DMS79 treated with DMSO at 0.1 percent for 48 hours (cell line): ENCODE results near the gene MESP2.
A peak's percentile ranks its signal among the peaks of the same experiment; 100 is the strongest.

Experiments
- DNase-seq: peaks from one replicate; lab custom pipeline; 2025; lab: John Stamatoyannopoulos, UW

The MESP2 gene

DNA sequence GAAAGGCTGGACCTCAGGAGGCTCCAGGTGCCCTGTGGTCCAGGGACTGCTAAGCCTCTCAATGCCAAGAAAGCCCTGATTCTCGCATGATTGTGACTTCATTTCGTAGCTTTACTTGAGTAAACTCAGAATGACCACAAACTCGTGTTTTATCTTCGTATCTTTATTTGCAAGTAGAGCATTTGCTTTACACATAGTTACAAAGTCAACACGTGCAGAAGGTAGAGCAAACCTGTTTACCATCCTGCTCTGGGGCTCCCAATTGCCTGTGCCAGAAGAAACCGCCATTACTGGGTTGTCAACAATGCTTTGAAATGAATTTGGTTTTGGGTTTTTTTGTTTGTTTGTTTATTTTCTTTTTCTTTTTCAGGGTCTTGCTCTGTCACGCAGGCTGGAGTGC, 19.2 kb upstream of the MESP2 start:
- no peak for DNase-seq

DNA sequence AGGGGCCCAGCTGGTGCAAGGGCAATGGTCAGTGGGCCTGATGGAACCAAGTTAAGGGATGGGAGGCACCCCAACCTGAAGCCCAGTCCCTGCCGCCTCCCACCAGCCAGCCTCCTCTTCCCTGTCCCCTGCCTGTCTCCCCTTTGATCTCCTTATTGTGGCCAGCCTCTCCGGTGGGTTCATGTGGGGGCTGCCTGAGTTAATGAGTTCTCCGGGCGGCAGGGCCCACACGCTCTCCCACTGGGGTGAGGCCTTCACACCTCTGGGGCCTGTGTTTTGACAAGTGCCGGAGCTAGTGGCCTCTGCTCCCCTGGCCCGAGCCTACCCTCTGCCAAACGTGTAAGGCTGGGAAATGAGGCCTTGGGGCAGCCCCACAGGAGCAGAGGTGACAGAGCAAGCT, 17.8 kb upstream of the MESP2 start:
- DNase-seq: no peak

DNA sequence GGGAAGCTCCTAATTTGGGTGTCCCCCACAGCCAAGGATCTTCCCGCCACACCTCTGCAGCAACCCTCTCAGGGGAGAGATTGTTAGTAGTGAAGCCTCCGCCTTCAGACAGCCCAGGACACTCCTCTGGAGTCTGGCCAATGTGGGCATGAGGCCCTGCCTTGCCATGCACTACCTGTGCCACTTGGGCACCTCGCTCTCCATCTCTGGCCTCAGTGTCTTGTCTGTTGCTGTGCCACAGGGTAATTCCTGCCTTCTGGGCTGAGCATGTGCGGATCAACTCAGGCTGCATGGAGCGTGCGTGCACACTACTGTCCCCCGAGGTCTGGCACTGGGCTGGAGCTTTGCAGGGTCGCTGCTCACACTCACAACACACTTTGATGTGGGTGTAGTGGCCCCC, 17.2 kb upstream of the MESP2 start:
- DNase-seq: no peak

GRCh38 chr15:89759835-89760234, 16.3 kb upstream of the MESP2 start:
- DNase-seq: no peak

DNA sequence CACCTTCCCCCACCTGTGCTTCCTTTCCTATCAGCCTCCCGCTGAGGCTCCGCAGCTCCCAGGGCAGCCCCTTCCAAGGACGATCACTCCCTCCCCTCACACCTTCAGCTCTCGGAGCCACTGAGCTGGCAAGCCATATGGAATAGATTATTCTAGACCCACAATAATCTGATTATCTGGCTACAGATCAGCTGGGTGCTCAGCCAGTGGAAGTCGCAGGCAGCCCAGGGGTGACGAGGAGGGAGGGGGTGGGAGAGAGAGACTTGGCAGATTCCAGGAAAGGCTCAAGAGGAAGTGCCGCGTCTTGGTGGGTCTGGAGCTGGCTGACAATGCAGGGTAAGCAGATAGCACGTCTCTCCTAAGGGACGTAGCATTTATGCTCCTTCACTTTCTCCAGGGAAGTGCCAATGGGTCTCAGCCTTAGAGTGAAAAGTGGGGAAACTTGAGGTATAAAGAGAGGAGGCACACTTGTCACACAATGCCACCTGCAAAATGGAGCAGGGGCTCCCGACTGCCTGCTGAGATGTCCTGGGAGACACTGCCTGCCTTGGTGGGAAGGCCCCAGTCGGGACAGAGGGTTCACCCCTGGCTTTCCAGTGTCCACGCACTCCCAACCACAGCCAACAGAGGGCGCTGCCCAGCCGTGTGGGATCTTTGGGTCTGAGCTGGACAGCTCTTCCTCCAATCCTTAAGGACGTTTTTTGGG, 15.7 kb upstream of the MESP2 start:
- peak; percentile 15 for DNase-seq

DNA sequence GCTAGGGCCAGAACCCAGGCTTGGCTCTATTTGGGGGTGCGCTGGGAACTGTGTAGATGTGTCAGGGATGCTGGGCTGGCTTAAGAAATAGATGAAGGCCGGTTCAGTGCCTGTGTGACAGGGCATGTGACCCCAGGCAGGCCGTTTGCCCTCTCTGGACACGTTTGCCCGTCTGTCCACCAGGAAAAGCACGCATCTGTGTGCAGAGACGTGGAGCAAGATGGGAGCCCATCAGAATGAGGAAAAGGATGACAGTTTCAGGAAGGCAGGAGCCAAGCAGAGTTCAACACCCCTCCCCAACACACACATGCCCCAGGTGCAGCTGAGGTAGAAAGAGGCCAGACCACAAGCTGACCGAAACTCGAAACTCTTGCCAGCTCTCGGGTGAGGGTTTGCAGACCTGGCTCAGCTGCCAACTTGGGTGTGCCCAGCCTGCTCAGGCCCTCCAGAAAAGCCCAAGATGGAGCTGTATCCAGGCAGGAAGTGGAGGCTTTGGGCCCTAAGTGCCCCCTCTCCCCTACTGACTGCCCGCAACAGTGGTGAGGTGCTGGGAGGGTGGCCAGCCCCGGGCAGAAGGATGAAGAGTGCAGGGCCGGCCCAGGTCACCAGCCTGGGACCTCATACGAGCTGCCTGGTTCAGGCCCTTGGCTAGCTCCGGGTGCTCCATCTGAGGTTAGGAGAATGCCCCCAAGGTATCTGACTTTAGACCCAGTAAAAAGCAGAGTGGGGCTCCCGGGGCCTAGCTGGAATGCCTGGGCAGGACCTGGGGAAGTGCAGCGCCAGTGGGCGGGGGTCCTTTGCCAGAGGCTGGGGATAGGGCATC, 14.9 kb upstream of the MESP2 start:
- no peak for DNase-seq

- DNase-seq: no peak
Observed at GRCh38 chr15:89761929-89762328, 14.2 kb upstream of the MESP2 start.

- DNase-seq: no peak
Observed at GRCh38 chr15:89765694-89766093, 10.4 kb upstream of the MESP2 start.

- no peak for DNase-seq
Observed at GRCh38 chr15:89766357-89767311, 9.5 kb upstream of the MESP2 start.

GRCh38 chr15:89767411-89767915, 8.7 kb upstream of the MESP2 start:
- DNase-seq: no peak

DNA sequence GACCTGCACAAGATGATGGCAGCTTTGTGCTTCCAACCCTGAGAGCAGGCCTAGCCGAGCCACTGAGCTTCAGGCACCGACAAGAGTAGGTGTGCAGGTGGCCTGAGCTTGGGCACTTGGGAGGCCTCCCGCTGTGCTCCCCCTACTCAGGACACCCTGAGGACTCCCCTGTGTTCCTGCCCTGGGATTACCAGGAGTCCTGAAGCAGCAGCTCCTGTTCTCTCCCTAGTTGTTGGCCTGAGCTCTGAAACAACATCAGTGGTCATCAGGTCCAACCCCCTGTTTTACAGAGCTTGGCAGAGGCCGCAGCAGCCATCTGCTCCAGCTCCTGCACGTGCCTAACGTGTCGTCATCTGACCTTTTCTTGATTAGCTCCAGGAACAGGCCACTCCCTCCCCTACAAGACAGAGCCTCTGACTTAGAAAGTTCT, 8.0 kb upstream of the MESP2 start:
- no peak for DNase-seq

DNA sequence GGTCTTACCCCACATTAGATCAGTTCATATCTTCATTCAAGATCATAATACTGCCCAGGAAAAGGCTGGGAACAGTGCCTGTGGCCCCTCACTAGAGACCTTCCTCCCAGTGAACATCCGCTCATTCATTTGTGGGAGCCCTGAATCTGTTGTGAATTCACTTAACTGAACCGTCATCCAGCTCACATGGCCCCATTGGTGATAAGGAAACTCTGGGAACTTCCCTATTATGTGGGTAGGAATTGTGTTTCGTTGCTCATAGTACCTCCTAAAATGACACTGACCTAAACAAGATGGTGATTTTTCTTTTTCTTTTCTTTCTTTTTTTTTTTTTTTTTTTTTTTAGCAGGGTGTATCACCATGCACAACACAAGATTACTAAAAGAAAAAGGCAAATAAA, 6.8 kb upstream of the MESP2 start:
- DNase-seq: no peak

DNA sequence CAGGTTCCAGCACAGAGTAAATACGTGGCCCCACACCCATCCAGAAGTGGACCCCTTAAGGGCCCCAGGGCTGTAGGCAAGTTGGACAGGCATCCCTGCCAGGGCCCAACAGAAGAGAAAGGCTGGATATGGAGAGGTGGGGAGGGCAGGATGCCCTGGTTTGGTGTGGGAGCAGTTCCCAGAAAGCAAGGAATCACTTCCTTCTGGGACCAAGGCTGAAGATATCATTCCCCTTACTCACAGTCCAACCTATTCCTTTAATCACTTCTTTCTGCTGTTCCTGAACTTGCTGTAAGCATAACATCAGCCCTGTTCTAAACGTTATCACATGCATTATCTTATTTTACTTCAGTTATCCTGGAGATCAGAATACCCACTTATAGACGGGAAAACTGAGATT, 6.1 kb upstream of the MESP2 start:
- no peak for DNase-seq

DNA sequence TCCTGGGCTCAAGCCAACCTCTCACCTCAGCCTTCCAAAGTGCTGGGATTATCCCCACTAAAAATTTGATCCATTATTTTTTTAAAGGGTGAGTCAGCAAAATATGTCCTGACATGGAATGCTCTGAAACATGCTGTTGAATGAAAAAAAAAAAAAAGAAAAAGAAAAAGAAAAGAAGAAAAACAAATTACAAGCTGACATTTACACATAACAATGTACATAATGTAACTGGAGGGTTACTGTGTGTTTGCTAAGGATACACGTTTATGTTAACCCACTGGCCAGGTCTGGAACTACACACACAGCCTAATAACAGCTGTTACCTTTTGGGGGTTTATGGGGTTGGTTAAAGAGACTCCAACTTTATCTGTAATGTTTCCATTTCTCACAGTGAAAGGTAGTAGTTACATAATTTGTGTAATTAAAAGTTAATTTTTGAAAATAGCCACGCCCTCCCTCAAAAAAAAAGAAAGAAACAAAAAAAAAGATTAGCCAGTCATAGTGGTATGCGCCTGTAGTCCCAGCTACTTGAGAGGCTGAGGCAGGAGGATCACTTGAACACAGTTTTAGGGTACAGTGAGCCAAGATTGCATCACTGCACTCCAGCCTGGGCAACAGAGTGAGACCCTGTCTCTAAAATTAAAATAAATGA, 3.1 kb upstream of the MESP2 start:
- DNase-seq: no peak

GRCh38 chr15:89774492-89774891, 1.6 kb upstream of the MESP2 start:
- no peak for DNase-seq

DNA sequence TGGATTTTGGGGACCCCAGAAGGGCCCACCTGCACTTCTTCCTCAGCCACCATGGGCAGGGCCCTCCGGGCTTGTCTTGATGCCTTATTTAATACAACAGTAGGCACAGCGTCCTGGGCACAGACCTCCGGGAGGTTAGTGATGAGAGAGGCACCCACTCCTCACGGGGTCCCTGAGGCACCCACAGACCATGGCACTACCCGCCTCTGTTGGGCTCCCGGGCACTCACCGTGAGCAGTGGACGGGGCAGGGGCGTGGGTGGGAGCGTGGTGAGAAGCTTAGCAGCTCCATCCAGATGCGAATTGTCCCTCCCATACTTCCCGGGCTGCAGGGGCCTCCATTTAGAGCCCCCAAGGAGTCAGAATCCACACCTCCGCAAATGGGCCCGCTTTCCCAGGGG, 317 bp upstream of the MESP2 start:
- no peak for DNase-seq

DNA sequence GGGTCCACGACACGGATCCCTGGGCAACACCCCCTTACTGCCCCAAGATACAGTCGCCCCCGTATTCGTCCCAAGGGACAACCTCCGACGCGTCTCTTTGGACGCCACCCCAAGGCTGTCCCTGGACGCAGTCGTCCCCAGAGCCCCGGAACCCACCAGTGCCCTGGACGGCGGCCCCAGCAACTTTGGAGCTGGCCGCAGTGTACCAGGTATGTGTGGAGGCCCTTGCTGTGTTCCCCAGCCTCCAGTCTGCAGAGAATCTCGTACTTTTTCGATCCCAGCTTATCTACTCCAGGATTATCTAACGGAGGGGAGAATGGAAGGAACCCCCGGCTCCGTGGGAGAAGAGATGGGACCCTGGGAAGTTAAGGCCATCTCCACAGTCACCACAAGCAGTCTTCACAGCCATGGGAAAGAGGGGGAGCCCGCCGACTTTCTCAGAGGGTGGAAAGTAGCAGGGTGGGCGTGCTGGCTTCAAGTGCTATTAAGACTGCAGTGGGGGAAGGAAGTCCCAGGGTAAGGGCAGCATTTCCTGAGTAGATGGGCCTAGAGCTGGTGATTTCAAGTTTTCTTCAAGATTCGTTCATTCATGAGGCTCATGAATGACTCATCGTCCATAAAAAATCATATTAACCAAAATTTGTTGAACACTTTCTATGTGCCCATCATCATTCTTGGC, 1.1 kb downstream of the MESP2 start:
- DNase-seq: no peak

DNA sequence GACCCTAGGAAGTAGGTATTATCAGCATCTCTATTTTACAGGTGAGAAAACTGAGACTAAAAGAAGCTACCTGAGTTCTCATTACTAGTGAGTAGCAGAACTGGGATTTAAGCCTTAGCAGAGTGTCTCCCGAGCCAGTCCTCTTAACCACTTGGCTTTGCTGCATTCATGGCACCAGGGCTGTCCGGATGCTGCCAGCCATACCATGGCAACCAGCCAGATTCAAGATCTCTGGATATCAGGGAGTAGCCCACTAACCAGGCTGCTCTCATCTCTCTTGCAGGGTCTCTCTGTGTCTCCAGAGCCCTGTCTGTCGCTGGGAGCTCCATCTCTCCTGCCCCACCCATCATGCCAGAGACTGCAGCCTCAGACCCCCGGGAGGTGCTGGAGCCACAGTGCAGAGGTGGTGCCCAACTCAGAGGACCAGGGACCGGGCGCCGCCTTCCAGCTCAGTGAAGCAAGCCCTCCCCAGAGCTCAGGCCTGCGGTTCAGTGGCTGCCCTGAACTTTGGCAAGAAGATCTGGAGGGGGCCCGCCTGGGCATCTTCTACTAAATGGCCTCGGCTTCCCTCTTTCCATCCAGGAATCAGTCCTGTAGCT, 1.7 kb downstream of the MESP2 start:
- no peak for DNase-seq

GRCh38 chr15:89778861-89779260, 2.7 kb downstream of the MESP2 start:
- no peak for DNase-seq

DNA sequence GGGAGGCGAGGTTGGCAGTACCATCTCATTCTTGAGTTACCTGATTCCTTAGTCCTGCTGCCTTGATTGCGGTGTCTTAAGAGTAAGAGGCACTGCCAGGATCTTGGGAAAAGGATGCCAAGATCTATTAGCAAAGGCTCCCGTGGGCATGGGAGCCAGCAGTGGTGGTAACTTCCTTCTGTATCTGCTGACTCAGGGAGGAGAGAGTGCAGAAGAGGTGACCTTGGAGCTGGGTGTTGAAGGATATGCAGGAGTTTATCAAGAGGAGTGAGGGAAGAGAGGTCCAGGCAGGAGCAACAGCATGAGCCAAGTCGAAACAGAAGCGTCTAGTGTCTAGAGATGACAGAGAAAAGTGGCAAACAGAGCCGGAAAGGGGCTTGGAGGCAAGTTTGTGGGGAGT, 4.5 kb downstream of the MESP2 start:
- no peak for DNase-seq

- DNase-seq: no peak
Observed at GRCh38 chr15:89781055-89781454, 4.9 kb downstream of the MESP2 start.
